ENCODE data around the gene ARL3.

The ARL3 gene

GRCh38 chr10:102675011-102675665 lies 39.1 kb downstream of the ARL3 start:
- TF ChIP-seq CTCF (IDR thresholded peaks at IDR 0.05), result no peak
- TF ChIP-seq ZFX (IDR thresholded peaks at IDR 0.05; ENCODE audit: borderline replicate concordance), result no peak
- no peak overlapping the region for H3K27ac ChIP-seq

GRCh38 chr10:102674566-102674965 lies 39.6 kb downstream of the ARL3 start:
- no peak overlapping the region for H3K27ac ChIP-seq
- TF ChIP-seq CTCF (IDR thresholded peaks at IDR 0.05) (no peak), ZFX (IDR thresholded peaks at IDR 0.05; ENCODE audit: borderline replicate concordance) (no peak)

GRCh38 chr10:102673819-102674511 lies 40.2 kb downstream of the ARL3 start:
- TF ChIP-seq CTCF (IDR thresholded peaks at IDR 0.05) (no peak), ZFX (IDR thresholded peaks at IDR 0.05; ENCODE audit: borderline replicate concordance) (no peak)
- no peak overlapping the region for H3K27ac ChIP-seq

- no peak for TF ChIP-seq CTCF (IDR thresholded peaks at IDR 0.05)
- no peak overlapping the region for H3K27ac ChIP-seq
Observed at GRCh38 chr10:102673236-102673818, 40.9 kb downstream of the ARL3 start.

GRCh38 chr10:102670871-102671434 lies 43.2 kb downstream of the ARL3 start:
- no peak overlapping the region for H3K27ac ChIP-seq
- TF ChIP-seq ZFX (IDR thresholded peaks at IDR 0.05; ENCODE audit: borderline replicate concordance) (no peak), CTCF (IDR thresholded peaks at IDR 0.05) (no peak)

GRCh38 chr10:102670065-102670670 lies 44.0 kb downstream of the ARL3 start:
- 0 out of 2 replicates have a peak, but pooled peaks have one; percentile 13 for TF ChIP-seq CTCF (IDR thresholded peaks at IDR 0.05)
- TF ChIP-seq ZFX (IDR thresholded peaks at IDR 0.05; ENCODE audit: borderline replicate concordance), result no peak
- H3K27ac ChIP-seq, result no peak overlapping the region
